ENCODE results near the gene CCDC188.

GRCh38 chr22:20188567-20188877 lies 37.7 kb upstream of the CCDC188 start:
- TF ChIP-seq CTCF (IDR thresholded peaks at IDR 0.05; ENCODE audit: insufficient read depth, low read length) (no peak), POLR2AphosphoS5 (IDR thresholded peaks at IDR 0.05; ENCODE audit: low read depth) (no peak)
